Neural cell (in vitro differentiated cells): ENCODE data around the gene PLA2G4F. TPM values are rescaled to one million over a fixed set of nuclear protein-coding genes. Genes with fewer than 3 reads are reported as not detected.

Source experiments
- H2AFZ ChIP-seq: fragments of 200-600, 300-800 bp; sonication (generic), shearing (Covaris generic); 2 replicates; pipeline ENCODE4 v1.6.0; 2014; ENCODE audit warnings: low read depth, mild to moderate bottlenecking, antibody characterized with exemption, low read length, moderate library complexity
- H3F3A ChIP-seq: fragments of 200-600 bp; shearing (Covaris generic); 2 replicates; pipeline ENCODE4 v1.6.1; 2016; ENCODE audit warnings: mild to moderate bottlenecking, moderate library complexity, mixed read lengths, antibody characterized with exemption, low read length; ENCODE audit not compliant: insufficient read depth, poor library complexity, severe bottlenecking
- H3K27ac ChIP-seq: fragments of 200-600, 300-800 bp; sonication (generic), shearing (Covaris generic); 2 replicates; pipeline ENCODE4 v1.5.1; 2014; ENCODE audit warnings: mild to moderate bottlenecking, low read length, moderate library complexity
- H3K27me3 ChIP-seq: fragments of 300-800, 200-600 bp; sonication (generic), shearing (Covaris generic); 2 replicates; pipeline ENCODE4 v1.6.0; 2014; ENCODE audit warnings: mild to moderate bottlenecking, low read depth, low read length, moderate library complexity; ENCODE audit not compliant: insufficient read depth
- H3K36me3 ChIP-seq: fragments of 300-800, 200-600 bp; sonication (generic), shearing (Covaris generic); 2 replicates; pipeline ENCODE4 v1.5.1; 2014; ENCODE audit warnings: mild to moderate bottlenecking, antibody characterized with exemption, low read length, moderate library complexity; ENCODE audit not compliant: insufficient read depth
- H3K4me2 ChIP-seq: fragments of 300-800, 200-600 bp; sonication (generic), shearing (Covaris generic); 2 replicates; pipeline ENCODE4 v1.6.0; 2014; ENCODE audit warnings: mild to moderate bottlenecking, low read length
- H3K4me3 ChIP-seq: fragments of 300-800, 200-600 bp; sonication (generic), shearing (Covaris generic); 2 replicates; pipeline ENCODE4 v1.5.1; 2014; ENCODE audit warnings: mild to moderate bottlenecking, low read length, moderate library complexity
- H3K79me2 ChIP-seq: fragments of 200-600 bp; shearing (Covaris generic); replicated peaks from 2 replicates; pipeline ENCODE4 v1.6.0; 2014; ENCODE audit warnings: mild to moderate bottlenecking, low read length, moderate library complexity; ENCODE audit not compliant: insufficient read depth
- H3K9ac ChIP-seq: fragments of 300-800, 200-600 bp; sonication (generic), shearing (Covaris generic); 2 replicates; pipeline ENCODE4 v1.6.1; 2016; ENCODE audit warnings: mild to moderate bottlenecking, low read length, mixed read lengths
- H3K9me2 ChIP-seq: fragments of 200-600 bp; shearing (Covaris generic); 2 replicates; pipeline ENCODE4 v1.6.1; 2016; ENCODE audit warnings: mild to moderate bottlenecking, low read length, mixed read lengths; ENCODE audit not compliant: insufficient read depth
- H3K9me3 ChIP-seq: fragments of 200-600, 300-800 bp; sonication (generic), shearing (Covaris generic); 2 replicates; pipeline ENCODE4 v1.6.1; 2016; ENCODE audit warnings: mild to moderate bottlenecking, mixed run types, low read length, moderate library complexity, mixed read lengths
- H4K20me1 ChIP-seq: fragments of 200-600 bp; shearing (Covaris generic); 2 replicates; pipeline ENCODE4 v1.6.1; 2016; ENCODE audit warnings: mild to moderate bottlenecking, mixed run types; ENCODE audit not compliant: insufficient read depth
- CTCF ChIP-seq: fragments of 450-650 bp; IDR thresholded peaks from 2 replicates; pipeline ENCODE4 v1.5.1; 2014; ENCODE audit warnings: antibody characterized with exemption, mild to moderate bottlenecking, moderate library complexity; ENCODE audit not compliant: poor library complexity, severe bottlenecking
- EP300 ChIP-seq: fragments of 450-650 bp; conservative IDR thresholded peaks from 2 replicates; pipeline ENCODE4 v1.6.1; 2014; ENCODE audit warnings: antibody characterized with exemption, mild to moderate bottlenecking, moderate library complexity; ENCODE audit not compliant: poor library complexity, severe bottlenecking
- EZH2 ChIP-seq: fragments of 200-600, 300-800 bp; shearing (Covaris generic), sonication (generic); IDR thresholded peaks from 2 replicates; pipeline ENCODE4 v1.6.1; 2014; ENCODE audit warnings: antibody characterized with exemption, low read length, borderline replicate concordance, mild to moderate bottlenecking; ENCODE audit not compliant: insufficient read depth, poor library complexity, severe bottlenecking
- MXI1 ChIP-seq: fragments of 450-650 bp; conservative IDR thresholded peaks from 2 replicates; pipeline ENCODE4 v1.6.1; 2014; ENCODE audit warnings: antibody characterized with exemption, mild to moderate bottlenecking; ENCODE audit not compliant: poor library complexity, severe bottlenecking
- POLR2AphosphoS5 ChIP-seq: IDR thresholded peaks from 2 replicates; pipeline ENCODE4 v1.6.1; 2012
- RAD21 ChIP-seq: fragments of 450-650 bp; conservative IDR thresholded peaks from 2 replicates; pipeline ENCODE4 v1.6.1; 2014; ENCODE audit warnings: antibody characterized with exemption, mild to moderate bottlenecking, moderate library complexity
- REST ChIP-seq: IDR thresholded peaks from 2 replicates; pipeline ENCODE4 v1.6.1; 2012; ENCODE audit warnings: borderline replicate concordance
- SMC3 ChIP-seq: fragments of 450-650 bp; conservative IDR thresholded peaks from 2 replicates; pipeline ENCODE4 v1.6.1; 2014; ENCODE audit warnings: antibody characterized with exemption, mild to moderate bottlenecking, moderate library complexity; ENCODE audit not compliant: poor library complexity
- TAF1 ChIP-seq: IDR thresholded peaks from 2 replicates; pipeline ENCODE4 v1.6.1; 2012; ENCODE audit warnings: low read depth
- polyA plus RNA-seq: library from polyadenylated mRNA; depleted of rRNA; stranded (reverse); fragments of >200 nt; gene quantifications from 2 replicates; pipeline ENCODE4 v1.2.3, GENCODE V29; 2014

The PLA2G4F gene
- polyA plus RNA-seq, 1 donor from 2014 or later, result not detected

DNA sequence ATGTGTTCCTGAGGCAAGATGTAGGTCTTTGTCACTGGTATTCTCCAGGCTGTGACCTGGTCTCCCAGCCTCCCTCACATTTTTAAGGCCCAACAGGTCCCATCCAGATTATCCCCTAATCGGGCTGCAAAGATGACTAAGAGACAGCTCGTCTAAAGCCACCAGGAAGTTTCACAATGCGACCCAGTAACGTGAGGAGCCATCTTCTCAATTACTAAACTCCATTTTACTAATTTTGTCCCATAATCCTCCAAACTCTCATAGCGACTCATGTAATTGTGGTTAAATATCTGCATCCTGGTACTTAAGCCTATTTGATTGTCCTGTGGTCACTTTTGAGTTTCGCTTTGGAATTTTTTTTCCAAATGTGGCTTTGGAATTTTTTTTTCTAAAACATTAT is 8.7 kb upstream of the PLA2G4F start:
- Histone ChIP-seq H3K27me3 (no peaks in the 10 kb centered on the region), H3K36me3 (peaks cover 7% of the 10 kb centered on the region), H3K9ac (no peak overlapping the region), H3K9me2 (no peaks in the 10 kb centered on the region), H4K20me1 (no peaks in the 10 kb centered on the region), H3K4me3 (no peak overlapping the region), H3K9me3 (no peaks in the 10 kb centered on the region), H3K4me2 (no peak overlapping the region), H3K27ac (no peak overlapping the region), H2AFZ (no peak overlapping the region), H3F3A (no peaks in the 10 kb centered on the region), H3K79me2 (no peaks in the 10 kb centered on the region)
- TF ChIP-seq SMC3 (no peak), POLR2AphosphoS5 (no peak), RAD21 (no peak), MXI1 (no peak), TAF1 (no peak), EZH2 (no peak), REST (no peak), EP300 (no peak), CTCF (no peak)

DNA sequence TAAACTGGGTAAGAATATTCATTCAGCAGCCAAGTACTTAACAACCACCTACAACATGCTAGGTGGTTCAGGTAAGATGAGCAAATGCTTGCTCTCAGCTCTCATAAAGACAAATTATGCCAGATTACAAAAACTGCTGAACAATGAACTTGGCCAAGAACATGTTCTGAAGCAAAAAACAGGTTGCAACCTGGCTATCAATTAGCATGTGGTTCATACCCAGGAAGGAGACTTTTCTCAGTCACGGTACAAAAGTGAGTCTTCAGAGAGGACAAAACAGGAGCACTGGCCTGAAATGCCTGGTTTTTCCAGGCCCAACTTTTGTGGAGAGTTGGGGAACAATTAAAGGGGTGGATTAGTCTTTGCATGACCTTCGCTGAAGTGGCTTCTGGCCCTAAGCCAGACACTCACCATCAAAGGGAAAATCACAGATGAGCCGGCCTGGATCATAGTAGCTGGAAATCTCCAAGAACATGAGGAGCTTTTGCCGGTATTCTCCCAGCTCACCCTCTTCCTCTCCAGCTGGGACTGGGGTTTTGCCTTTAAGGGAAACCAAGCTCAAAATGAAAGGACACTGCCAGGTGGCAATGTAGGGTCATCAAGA is 7.6 kb upstream of the PLA2G4F start:
- no peaks in the 10 kb centered on the region for H3F3A ChIP-seq
- no peaks in the 10 kb centered on the region for H3K79me2 ChIP-seq
- no peak overlapping the region for H3K9ac ChIP-seq
- H2AFZ ChIP-seq, result no peak overlapping the region
- no peaks in the 10 kb centered on the region for H3K9me2 ChIP-seq
- no peak for TF ChIP-seq EP300
- TF ChIP-seq CTCF, result no peak
- TF ChIP-seq RAD21, result no peak
- TF ChIP-seq POLR2AphosphoS5, result no peak
- TF ChIP-seq MXI1, result no peak
- no peak for TF ChIP-seq REST
- no peak for TF ChIP-seq TAF1
- no peak for TF ChIP-seq EZH2
- no peak for TF ChIP-seq SMC3
- no peaks in the 10 kb centered on the region for H4K20me1 ChIP-seq
- no peak overlapping the region for H3K4me2 ChIP-seq
- H3K9me3 ChIP-seq, result no peaks in the 10 kb centered on the region
- H3K27me3 ChIP-seq, result no peaks in the 10 kb centered on the region
- peaks cover 6% of the 10 kb centered on the region for H3K36me3 ChIP-seq
- H3K4me3 ChIP-seq, result no peak overlapping the region
- no peak overlapping the region for H3K27ac ChIP-seq
